GM12878 (cell line): ENCODE data around the gene ZNF691. TPM values are rescaled to one million over a fixed set of nuclear protein-coding genes. Genes with fewer than 3 reads are reported as not detected.

Experiments
- ATAC-seq: fragments of 200-7000 bp; cut with Tn5 transposase; 3 replicates; pipeline ENCODE4 v1.9.1; 2020; ENCODE audit warnings: mild to moderate bottlenecking, moderate library complexity
- BruUV-seq: library from RNA; stranded (reverse); fragments of 400-500 nt; replicated peaks from 2 replicates; lab custom pipeline; 2021; lab: Mats Ljungman, UMichigan
- CTCF ChIA-PET: fragments of 300-600 bp; sonication (Branson Sonifier 250); formaldehyde crosslinking; extraction: SDS; loops from one replicate; lab custom pipeline; 2021; ENCODE audit warnings: inconsistent platforms; lab: Yijun Ruan, JAX
- POLR2A ChIA-PET: fragments of 350-600 bp; formaldehyde crosslinking; extraction: SDS; loops from one replicate; lab custom pipeline; 2021; ENCODE audit warnings: inconsistent platforms; lab: Charles Lee
- RAD21 ChIA-PET: fragments of 300-600 bp; sonication (Branson Sonifier 250); formaldehyde crosslinking; loops from one replicate; lab custom pipeline; 2023; ENCODE audit warnings: antibody characterized with exemption; ENCODE audit not compliant: unreplicated experiment; lab: Charles Lee
- SMC1A ChIA-PET: fragments of 300-600 bp; sonication (Branson Sonifier 250); formaldehyde crosslinking; loops from one replicate; lab custom pipeline; 2023; ENCODE audit not compliant: unreplicated experiment, uncharacterized antibody; lab: Charles Lee
- DNase-seq: peaks from one replicate; pipeline ENCODE4 v3.0.0-alpha.2; 2011; ENCODE audit warnings: low read depth, low spot score
- FAIRE-seq: peaks from 3 replicates; lab custom pipeline; 2011; peaks lifted over from hg19 to GRCh38; lab: Jason Lieb, UNC
- H2AFZ ChIP-seq: 2 replicates; pipeline ENCODE4 v1.6.0; 2011; ENCODE audit warnings: low read depth, low read length, control low read depth; ENCODE audit not compliant: control insufficient read depth
- H3K27ac ChIP-seq: 2 replicates; pipeline ENCODE4 v1.5.1; 2011; ENCODE audit warnings: control low read depth; ENCODE audit not compliant: control insufficient read depth, insufficient read depth
- H3K27me3 ChIP-seq, 2 experiments: replicated peaks in 1 of 2; 2 replicates each; pipeline versions ENCODE4 v1.6.0 to v1.6.1; 2011; ENCODE audit warnings: low read length in 1 of 2; ENCODE audit not compliant: control insufficient read depth in 2 of 2, insufficient read depth in 2 of 2
- H3K36me3 ChIP-seq, 2 experiments: 2 replicates each; pipeline ENCODE4 v1.5.1; 2011; ENCODE audit warnings: low read length in 1 of 2; ENCODE audit not compliant: control insufficient read depth in 2 of 2, insufficient read depth in 2 of 2
- H3K4me1 ChIP-seq: 2 replicates; pipeline ENCODE4 v1.6.1; 2011; ENCODE audit warnings: mild to moderate bottlenecking, low read length, moderate library complexity, mixed read lengths; ENCODE audit not compliant: control insufficient read depth, insufficient read depth
- H3K4me2 ChIP-seq: 2 replicates; pipeline ENCODE4 v1.6.0; 2011; ENCODE audit warnings: control low read depth; ENCODE audit not compliant: control insufficient read depth, insufficient read depth
- H3K4me3 ChIP-seq: fragments of 200-600 bp; sonication (generic); 2 replicates; pipeline ENCODE4 v1.5.1; 2016
- H3K79me2 ChIP-seq: 2 replicates; pipeline ENCODE4 v1.6.0; 2011; ENCODE audit warnings: low read length; ENCODE audit not compliant: control insufficient read depth, insufficient read depth
- H3K9ac ChIP-seq: 2 replicates; pipeline ENCODE4 v1.8.0; 2011; ENCODE audit warnings: low read length, control low read depth, mixed read lengths; ENCODE audit not compliant: control insufficient read depth, insufficient read depth
- H3K9me3 ChIP-seq: replicated peaks from 3 replicates; pipeline ENCODE4 v1.5.1; 2011; ENCODE audit warnings: mild to moderate bottlenecking, low read length; ENCODE audit not compliant: control insufficient read depth, insufficient read depth
- H4K20me1 ChIP-seq: 2 replicates; pipeline ENCODE4 v1.6.0; 2011; ENCODE audit not compliant: control insufficient read depth, insufficient read depth
- ESRRA ChIP-seq: IDR thresholded peaks from 2 replicates; pipeline ENCODE4 v1.6.1; 2012; ENCODE audit warnings: mild to moderate bottlenecking, low read length, improper control_type of control experiment
- NBN ChIP-seq: fragments of 450-650 bp; IDR thresholded peaks from 2 replicates; pipeline ENCODE4 v1.6.1; 2016
- POLR2AphosphoS2 ChIP-seq: IDR thresholded peaks from 2 replicates; pipeline ENCODE4 v1.6.1; 2011; ENCODE audit warnings: low read depth, mild to moderate bottlenecking, low read length, improper control_type of control experiment, moderate library complexity
- SP1 ChIP-seq: IDR thresholded peaks from one replicate; pipeline ENCODE4 v1.6.1; 2011; ENCODE audit warnings: low read depth, low read length
- ZNF207 ChIP-seq: fragments of 450-650 bp; IDR thresholded peaks from 2 replicates; pipeline ENCODE4 v1.6.1; 2014; ENCODE audit warnings: antibody characterized with exemption, mild to moderate bottlenecking, borderline replicate concordance
- WGBS: methylation state at CpG from one replicate; pipeline ENCODE4 v1.1.6; 2016; ENCODE audit warnings: low lambda C conversion rate; ENCODE audit not compliant: insufficient replicate concordance, insufficient coverage; ENCODE audit errors: missing lambda C conversion rate; 5-methylcytosine and 5-hydroxymethylcytosine counted together
- in situ Hi-C: fragments of 300-500 bp; cut with MboI; formaldehyde crosslinking; loops from 9 replicates; pipeline ENCODE4 v1.14.3; 2018; ENCODE audit warnings: mixed read lengths
- intact Hi-C: fragments of 100-400 bp; cut with micrococcal nuclease; formaldehyde crosslinking; loops from one replicate; pipeline ENCODE4 v1.14.2; 2022; ENCODE audit not compliant: unreplicated experiment
- polyA plus RNA-seq, 11 experiments: library from polyadenylated mRNA; depleted of rRNA in 4 of 11; unstranded in 6 of 11; stranded (reverse) in 5 of 11; fragments of >200 nt; fragmentation: Nextera tagmentation in 4 of 11; fragmentation: Illumina TruSeq in 1 of 11; extraction: Ambion mirVana in 4 of 11; extraction: Trizol in 1 of 11; gene quantifications; 1 replicate in 1 of 11; 2 replicates in 10 of 11; pipeline versions ENCODE4 v1.2.1 to v1.2.3, GENCODE V29; 2011 to 2016; ENCODE audit warnings: inconsistent platforms in 2 of 11, missing spikeins in 2 of 11, low read depth in 1 of 11
- total RNA-seq, 4 experiments: library from RNA; depleted of rRNA in 3 of 4; stranded (reverse); fragments of >200 nt in 3 of 4; fragmentation: Illumina TruSeq in 1 of 4; extraction: Trizol in 1 of 4; gene quantifications; 2 replicates each; pipeline versions ENCODE4 v1.2.1 to v1.2.3, GENCODE V29; 2013 to 2021
- TF ChIP-seq, protein P1 (sequence below): fragments of 450-650 bp; IDR thresholded peaks from 2 replicates; pipeline ENCODE4 v1.6.1; 2018; ENCODE audit warnings: mild to moderate bottlenecking, low read depth, moderate library complexity; ENCODE audit not compliant: partially characterized antibody

Gene ZNF691
- total and polyA plus RNA-seq, 10 of the 15 experiments (the other 5 are each of a cell fraction or from before 2014, with no cell fraction given) = 8.5 to 16.2 (median 12.2) TPM

DNA sequence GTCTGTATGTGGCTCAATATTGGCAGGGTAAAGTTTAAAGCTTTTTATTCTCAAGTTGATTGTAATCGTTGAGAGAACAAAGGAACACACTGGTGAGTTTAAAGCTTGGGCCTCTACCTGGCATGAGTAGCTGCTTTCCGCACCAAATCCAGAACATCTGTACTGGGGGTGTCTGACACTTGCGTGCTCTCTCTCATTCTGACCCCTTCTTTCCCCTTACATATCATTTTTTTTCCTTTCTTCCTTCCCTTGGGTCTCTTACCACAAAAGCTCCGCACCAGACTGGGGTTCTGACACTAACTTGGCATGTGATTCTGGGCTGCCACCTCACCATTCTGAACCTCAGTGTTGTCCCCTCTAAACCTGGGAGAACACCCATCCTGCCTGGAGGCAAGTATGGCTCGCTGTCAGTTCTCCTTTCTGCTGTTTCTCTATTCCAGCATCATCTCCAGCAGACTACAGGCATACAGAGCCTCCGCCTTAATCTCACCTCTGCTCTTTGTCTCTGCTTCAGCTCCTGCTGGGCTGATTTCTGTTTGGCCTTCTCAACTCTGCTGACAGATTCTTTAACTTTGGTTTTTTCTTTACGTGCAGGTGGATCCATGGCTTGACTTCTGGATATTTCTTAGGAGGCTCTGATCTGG, 30.4 kb upstream of the ZNF691 start:
- 46% methylated on average over 7 of the region's 7 CpGs for WGBS
- Histone ChIP-seq H3K4me1 (peaks cover 4% of the 10 kb centered on the region; the same call in 1 of the 2 replicates), H3K36me3 (no peaks in the 10 kb centered on the region), H3K27ac (peak overlapping the region; percentile 81), H2AFZ (peak overlapping the region; percentile 81), H4K20me1 (no peaks in the 10 kb centered on the region), H3K9ac (peak overlapping the region; percentile 80), H3K4me2 (peak overlapping the region; percentile 95), H3K9me3 (no peaks in the 10 kb centered on the region), H3K79me2 (peaks cover 2% of the 10 kb centered on the region; the same call in 1 of the 2 replicates), H3K27me3 (no peaks in the 10 kb centered on the region), H3K4me3 (peak overlapping the region; percentile 75)
- ChIA-PET SMC1A (interaction anchor here (0.9 to 3.0 kb wide), 9 partner anchors 8 to 259 kb away, joined by 3 to 27 read pairs (median 6); partner anchors contain the start of genes C1orf50 and ZNF691), POLR2A (interaction anchor here (0.5 to 2.9 kb wide), 8 partner anchors 9 to 117 kb away, joined by 3 to 19 read pairs (median 5); partner anchors contain the start of genes C1orf50, P3H1 and ZNF691), CTCF (interaction anchor here (0.7 to 2.9 kb wide), 11 partner anchors 10 to 335 kb away, joined by 3 to 16 read pairs (median 5); partner anchors contain the start of genes C1orf50, P3H1 and ZNF691), RAD21 (interaction anchor here (0.9 to 2.9 kb wide), 8 partner anchors 13 to 257 kb away, joined by 3 to 20 read pairs (median 4); partner anchors contain the start of genes C1orf50, P3H1 and ZNF691)
- FAIRE-seq (no peak), DNase-seq (no peak), ATAC-seq (peak; percentile 22)
- in situ Hi-C loops (no loop called here), intact Hi-C loops (loop anchor here (2.0 kb wide), 1 partner anchor 49 kb away; the partner anchor contains the start of genes C1orf50 and P3H1)
- TF ChIP-seq, protein P1, sequence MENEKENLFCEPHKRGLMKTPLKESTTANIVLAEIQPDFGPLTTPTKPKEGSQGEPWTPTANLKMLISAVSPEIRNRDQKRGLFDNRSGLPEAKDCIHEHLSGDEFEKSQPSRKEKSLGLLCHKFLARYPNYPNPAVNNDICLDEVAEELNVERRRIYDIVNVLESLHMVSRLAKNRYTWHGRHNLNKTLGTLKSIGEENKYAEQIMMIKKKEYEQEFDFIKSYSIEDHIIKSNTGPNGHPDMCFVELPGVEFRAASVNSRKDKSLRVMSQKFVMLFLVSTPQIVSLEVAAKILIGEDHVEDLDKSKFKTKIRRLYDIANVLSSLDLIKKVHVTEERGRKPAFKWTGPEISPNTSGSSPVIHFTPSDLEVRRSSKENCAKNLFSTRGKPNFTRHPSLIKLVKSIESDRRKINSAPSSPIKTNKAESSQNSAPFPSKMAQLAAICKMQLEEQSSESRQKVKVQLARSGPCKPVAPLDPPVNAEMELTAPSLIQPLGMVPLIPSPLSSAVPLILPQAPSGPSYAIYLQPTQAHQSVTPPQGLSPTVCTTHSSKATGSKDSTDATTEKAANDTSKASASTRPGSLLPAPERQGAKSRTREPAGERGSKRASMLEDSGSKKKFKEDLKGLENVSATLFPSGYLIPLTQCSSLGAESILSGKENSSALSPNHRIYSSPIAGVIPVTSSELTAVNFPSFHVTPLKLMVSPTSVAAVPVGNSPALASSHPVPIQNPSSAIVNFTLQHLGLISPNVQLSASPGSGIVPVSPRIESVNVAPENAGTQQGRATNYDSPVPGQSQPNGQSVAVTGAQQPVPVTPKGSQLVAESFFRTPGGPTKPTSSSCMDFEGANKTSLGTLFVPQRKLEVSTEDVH = no peak
- TF ChIP-seq POLR2AphosphoS2 (no peak), ESRRA (no peak), NBN (no peak), ZNF207 (no peak), SP1 (no peak)
- TSS peak; percentile 81 for BruUV-seq
